ENCODE measurements around the gene IER3. TPM values are rescaled to one million over a fixed set of nuclear protein-coding genes. Genes with fewer than 3 reads are reported as not detected.

IER3 gene
- total RNA-seq, 2 experiments from 2014 or later = 5.7 to 5.8 TPM

- no peak overlapping the region for H3K27ac ChIP-seq (ENCODE audit: low read depth in 1 of 2, low read length in 2 of 2)
- Mint-ChIP-seq H3K9me3 (no peaks in the 10 kb centered on the region), H3K27ac (peak overlapping the region; percentile 34), H3K36me3 (ENCODE audit: low read depth) (peaks cover 59% of the 10 kb centered on the region), H3K27me3 (no peaks in the 10 kb centered on the region), H3K4me3 (peak overlapping the region; percentile 5), H3K4me1 (ENCODE audit: low read depth) (peaks cover 74% of the 10 kb centered on the region)
- no peak overlapping the region for H3K4me3 ChIP-seq (ENCODE audit: low read length)
- no peak for TF ChIP-seq CTCF (IDR thresholded peaks at IDR 0.05)
- H3K9me3 ChIP-seq (ENCODE audit: control insufficient read depth in 1 of 2, insufficient read depth in 1 of 2, low read length in 2 of 2) = no peaks in the 10 kb centered on the region
- CTCF ChIA-PET = interaction anchor here (0.6 to 3.3 kb wide), 4 partner anchors 8 to 95 kb away, joined by 3 to 10 read pairs (median 7); no protein-coding TSS in a partner anchor
- no peaks in the 10 kb centered on the region for H3K27me3 ChIP-seq (ENCODE audit: control insufficient read depth in 1 of 2, insufficient read depth in 2 of 2, low read length in 2 of 2)
- peaks cover 47% of the 10 kb centered on the region for H3K36me3 ChIP-seq (ENCODE audit: insufficient read depth, low read length)
- ATAC-seq (ENCODE audit: poor library complexity) (no peak), DNase-seq (no peak)
- intact Hi-C loops (cut with DNase I, micrococcal nuclease) = no loop called here
- POLR2A ChIA-PET = interaction anchor here (0.7 to 7.2 kb wide), 10 partner anchors 11 to 288 kb away, joined by 3 to 54 read pairs (median 4); partner anchors contain the start of genes MDC1, MRPS18B and TUBB
- peaks cover 84% of the 10 kb centered on the region for H3K4me1 ChIP-seq (ENCODE audit: insufficient read depth, low read length)
Measured at GRCh38 chr6:30738532-30738931, 5.8 kb downstream of the IER3 start.

GRCh38 chr6:30735668-30736314, 8.6 kb downstream of the IER3 start:
- Histone ChIP-seq H3K9me3 (ENCODE audit: control insufficient read depth in 1 of 2, insufficient read depth in 1 of 2, low read length in 2 of 2) (no peaks in the 10 kb centered on the region), H3K27ac (ENCODE audit: low read depth in 1 of 2, low read length in 2 of 2) (peak overlapping the region in 1 of 2 donors; percentile 27), H3K4me1 (ENCODE audit: insufficient read depth, low read length) (peaks cover 67% of the 10 kb centered on the region), H3K4me3 (ENCODE audit: low read length) (no peak overlapping the region), H3K27me3 (ENCODE audit: control insufficient read depth in 1 of 2, insufficient read depth in 2 of 2, low read length in 2 of 2) (no peaks in the 10 kb centered on the region), H3K36me3 (ENCODE audit: insufficient read depth, low read length) (peaks cover 55% of the 10 kb centered on the region)
- H3K4me3 Mint-ChIP-seq = peak overlapping the region; percentile 80
- intact Hi-C loops (cut with DNase I, micrococcal nuclease) = loop anchor here in 1 of 2 experiments (1.0 kb wide), 1 partner anchor 23 kb away; no protein-coding TSS in a partner anchor
- peaks cover 61% of the 10 kb centered on the region for H3K4me1 Mint-ChIP-seq (ENCODE audit: low read depth)
- no peaks in the 10 kb centered on the region for H3K27me3 Mint-ChIP-seq
- H3K36me3 Mint-ChIP-seq (ENCODE audit: low read depth) = peaks cover 52% of the 10 kb centered on the region
- DNase-seq = no peak
- ChIA-PET POLR2A (interaction anchor here (1.1 to 7.2 kb wide), 7 partner anchors 12 to 118 kb away, joined by 3 to 54 read pairs (median 5); partner anchors contain the start of genes DHX16, MDC1, MRPS18B and PPP1R10), CTCF (interaction anchor here (0.9 to 3.3 kb wide), 5 partner anchors 9 to 254 kb away, joined by 4 to 10 read pairs (median 4); partner anchors contain the start of gene IER3)
- H3K27ac Mint-ChIP-seq = peak overlapping the region; percentile 66
- ATAC-seq (ENCODE audit: poor library complexity) = no peak
- H3K9me3 Mint-ChIP-seq = no peaks in the 10 kb centered on the region
- TF ChIP-seq CTCF (IDR thresholded peaks at IDR 0.05) = no peak

GRCh38 chr6:30732237-30732943, 12.0 kb downstream of the IER3 start:
- peaks cover 62% of the 10 kb centered on the region for H3K36me3 ChIP-seq (ENCODE audit: insufficient read depth, low read length)
- no peak overlapping the region for H3K4me3 ChIP-seq (ENCODE audit: low read length)
- intact Hi-C loops (cut with DNase I, micrococcal nuclease) = no loop called here
- H3K27me3 ChIP-seq (ENCODE audit: control insufficient read depth in 1 of 2, insufficient read depth in 2 of 2, low read length in 2 of 2) = no peaks in the 10 kb centered on the region
- CTCF ChIA-PET = interaction anchor here (0.6 to 20.2 kb wide), 6 partner anchors 12 to 260 kb away, joined by 3 to 526 read pairs (median 20); partner anchors contain the start of genes DHX16, MDC1, MRPS18B and NRM
- no peak for DNase-seq
- Mint-ChIP-seq H3K4me1 (ENCODE audit: low read depth) (peaks cover 52% of the 10 kb centered on the region), H3K27me3 (no peaks in the 10 kb centered on the region), H3K4me3 (no peak overlapping the region), H3K36me3 (ENCODE audit: low read depth) (peaks cover 60% of the 10 kb centered on the region), H3K27ac (peak overlapping the region; percentile 71), H3K9me3 (no peaks in the 10 kb centered on the region)
- ATAC-seq (ENCODE audit: poor library complexity) = no peak
- POLR2A ChIA-PET = interaction anchor here (1.4 to 7.2 kb wide), 3 partner anchors 9 to 53 kb away, joined by 3 to 54 read pairs (median 18); partner anchors contain the start of gene TUBB
- no peak for TF ChIP-seq CTCF (IDR thresholded peaks at IDR 0.05)
- no peaks in the 10 kb centered on the region for H3K9me3 ChIP-seq (ENCODE audit: control insufficient read depth in 1 of 2, insufficient read depth in 1 of 2, low read length in 2 of 2)
- H3K27ac ChIP-seq (ENCODE audit: low read depth in 1 of 2, low read length in 2 of 2) = no peak overlapping the region
- peaks cover 48% of the 10 kb centered on the region for H3K4me1 ChIP-seq (ENCODE audit: insufficient read depth, low read length)

Data from CD4-positive, alpha-beta T cell (primary cell).